Activated T-cell treated with anti-CD3 and anti-CD28 coated beads for 1 hour (primary cell): Measurements from ENCODE around the gene SLC1A2.

ENCODE experiments used
- DNase-seq: peaks from one replicate; pipeline ENCODE4 v3.0.0-alpha.2; 2020; ENCODE audit warnings: low read depth

SLC1A2 gene

DNA sequence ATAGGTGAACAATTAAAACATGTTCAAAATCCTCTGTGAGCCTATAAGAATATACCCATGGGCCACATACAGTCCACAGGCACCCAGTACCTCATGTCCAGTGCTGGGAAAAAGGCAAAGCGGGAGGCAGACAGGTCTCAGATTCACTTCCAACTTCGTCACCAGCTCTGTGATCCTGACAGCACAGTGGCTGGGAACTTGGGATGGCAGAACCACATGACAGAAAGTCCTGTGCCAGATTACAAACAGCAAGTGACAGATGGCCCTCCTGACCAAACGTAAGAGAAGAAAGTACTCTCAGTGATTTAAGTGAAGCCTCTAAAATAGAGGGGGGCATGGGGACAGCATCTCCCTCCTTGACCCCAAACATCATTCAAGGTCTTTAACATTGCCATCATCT, 5.8 kb downstream of the SLC1A2 start:
- no peak for DNase-seq

DNA sequence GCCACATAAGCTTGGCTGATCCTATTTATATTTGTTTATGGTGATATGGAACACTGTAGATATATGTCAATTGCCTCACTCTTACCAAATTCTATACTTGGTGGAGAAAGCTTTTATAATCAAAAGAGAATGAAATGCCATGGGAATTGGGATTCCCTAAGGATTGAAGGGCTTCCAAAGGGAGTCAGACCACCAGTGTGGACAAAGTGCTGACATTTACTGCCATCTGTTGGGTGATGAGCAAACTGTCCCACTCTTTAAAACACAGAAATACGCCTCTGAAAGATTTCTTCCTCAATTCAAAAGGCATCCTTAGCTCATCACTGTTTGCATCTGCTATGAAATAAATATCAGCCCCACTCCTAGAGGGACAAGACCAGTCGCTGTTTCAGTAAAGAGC, 7.1 kb downstream of the SLC1A2 start:
- DNase-seq = no peak

DNA sequence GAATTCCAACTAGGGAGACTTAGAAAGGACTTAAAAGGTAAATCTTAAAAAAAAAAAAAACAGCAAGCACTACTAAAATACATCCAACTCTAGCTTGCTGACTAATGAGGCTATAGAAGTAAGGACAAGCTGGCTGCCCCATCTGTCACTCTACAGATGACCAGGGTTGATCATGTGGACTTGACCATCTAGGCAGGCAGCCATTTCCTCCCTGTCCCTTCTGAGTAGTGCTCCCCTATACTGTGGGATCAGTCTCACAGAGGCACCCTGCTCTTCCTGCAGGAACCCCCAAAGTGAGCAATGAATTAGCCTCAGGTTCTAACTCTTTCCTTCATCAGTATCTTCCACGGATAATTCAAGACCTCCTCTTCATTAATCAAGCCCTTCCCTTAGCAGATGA, 12.3 kb downstream of the SLC1A2 start:
- no peak for DNase-seq

DNA sequence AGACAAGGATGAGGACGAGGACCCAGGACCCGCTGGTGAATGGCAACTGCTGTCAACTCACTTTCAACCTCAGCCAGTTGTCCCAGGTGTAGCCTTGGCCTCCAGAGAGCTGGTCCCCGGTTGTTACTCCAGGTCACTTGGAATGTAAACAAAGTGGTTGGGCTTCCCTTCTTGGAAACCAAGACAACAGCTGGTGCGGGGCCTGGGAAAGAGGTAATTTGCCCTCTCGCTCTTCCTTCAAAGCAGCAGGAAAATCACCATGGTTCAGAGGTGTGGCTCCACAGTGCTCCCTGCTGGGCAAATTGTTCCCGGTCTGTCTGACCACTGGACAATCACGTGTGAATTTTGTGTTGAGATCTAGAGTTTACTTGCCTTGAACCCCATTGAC, 15.0 kb downstream of the SLC1A2 start:
- no peak for DNase-seq

DNA sequence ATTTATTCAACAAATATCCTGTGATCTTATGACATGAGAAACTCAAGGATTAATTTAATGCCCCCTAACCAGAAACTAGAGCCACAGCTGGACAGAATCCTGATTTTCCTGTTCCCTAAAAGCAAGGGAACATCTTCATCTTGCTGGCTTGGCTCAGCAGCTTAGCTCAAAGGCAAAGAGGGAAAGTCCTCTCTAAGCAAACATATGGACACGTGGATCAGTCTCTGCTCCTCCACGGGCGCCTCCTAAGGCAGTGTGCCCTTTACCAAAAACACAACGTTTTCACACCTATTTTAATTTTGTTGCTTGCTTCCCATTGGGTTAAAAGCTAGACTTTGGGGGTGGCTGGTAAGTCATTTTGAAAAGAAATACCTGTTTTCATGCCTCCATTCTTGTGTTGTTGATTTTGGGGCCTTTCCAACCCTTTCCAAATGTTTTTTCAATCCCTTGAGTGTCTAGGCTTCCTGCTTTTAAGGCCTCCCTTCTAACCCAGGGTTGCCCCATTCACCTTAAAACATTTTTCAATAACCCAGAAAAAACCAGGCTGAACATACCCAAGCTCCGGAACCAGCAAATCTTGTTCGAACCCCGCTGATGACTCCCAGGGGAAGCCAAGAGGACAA, 15.5 kb downstream of the SLC1A2 start:
- no peak for DNase-seq

DNA sequence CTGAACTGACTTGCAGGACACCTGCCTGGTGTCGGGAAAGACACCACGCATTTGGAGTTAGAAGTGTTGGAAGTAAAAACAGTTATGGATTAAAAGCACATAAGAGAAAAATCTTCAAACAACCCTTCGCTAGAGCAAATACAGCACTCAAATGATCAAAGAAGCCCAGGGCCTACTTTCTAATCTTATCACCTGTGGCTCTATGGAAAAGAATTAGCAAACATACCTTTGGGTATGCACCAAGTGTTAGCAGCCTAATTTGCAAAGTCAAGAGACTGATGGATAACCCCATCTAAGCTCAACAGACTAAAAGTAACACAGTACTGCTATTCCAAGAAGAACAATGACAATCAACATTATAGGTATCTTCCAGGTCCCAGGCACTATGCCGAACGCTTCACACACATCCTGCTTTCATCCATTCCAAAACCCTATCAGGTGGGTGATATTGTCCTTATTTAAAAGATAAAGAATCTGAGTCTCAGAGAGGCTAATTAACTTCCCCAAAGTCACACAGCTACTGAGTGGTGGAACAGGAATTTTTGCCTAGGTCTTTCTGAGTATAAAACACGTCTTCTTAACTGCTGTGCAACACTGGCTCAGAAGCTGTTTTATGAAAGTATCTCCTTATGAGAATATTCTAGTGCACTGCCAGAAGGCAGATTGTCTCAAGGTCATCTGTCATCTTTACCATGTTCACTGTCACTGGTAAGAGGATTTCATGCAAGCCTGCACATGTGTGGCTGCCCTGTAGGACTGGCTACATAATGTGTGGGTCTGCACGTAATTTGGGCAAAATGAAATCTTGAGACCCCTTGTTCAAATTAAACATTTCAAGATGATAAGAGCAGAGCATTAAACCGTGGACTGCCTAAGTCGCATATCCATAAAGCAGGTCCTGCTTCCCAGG, 16.4 kb downstream of the SLC1A2 start:
- no peak for DNase-seq

DNA sequence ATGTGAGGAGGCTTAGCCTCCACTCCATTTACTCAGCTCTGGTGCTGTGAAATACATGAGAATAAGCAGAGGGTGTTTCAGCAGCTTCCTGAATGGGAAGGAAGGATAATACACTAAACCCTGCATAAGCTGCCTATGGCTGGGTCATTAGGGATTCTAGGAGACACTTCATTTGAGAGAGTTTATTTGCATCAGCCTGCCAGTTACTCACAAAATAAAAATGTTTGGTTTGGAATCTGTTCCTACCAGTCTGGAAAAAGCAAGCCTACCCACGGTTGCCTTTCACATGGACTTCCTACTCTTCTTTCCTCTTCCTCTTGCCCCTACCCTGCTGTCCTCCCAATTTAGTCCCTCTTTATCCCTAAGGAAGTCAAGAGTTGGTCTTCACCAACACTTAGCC, 20.5 kb downstream of the SLC1A2 start:
- DNase-seq = no peak

DNA sequence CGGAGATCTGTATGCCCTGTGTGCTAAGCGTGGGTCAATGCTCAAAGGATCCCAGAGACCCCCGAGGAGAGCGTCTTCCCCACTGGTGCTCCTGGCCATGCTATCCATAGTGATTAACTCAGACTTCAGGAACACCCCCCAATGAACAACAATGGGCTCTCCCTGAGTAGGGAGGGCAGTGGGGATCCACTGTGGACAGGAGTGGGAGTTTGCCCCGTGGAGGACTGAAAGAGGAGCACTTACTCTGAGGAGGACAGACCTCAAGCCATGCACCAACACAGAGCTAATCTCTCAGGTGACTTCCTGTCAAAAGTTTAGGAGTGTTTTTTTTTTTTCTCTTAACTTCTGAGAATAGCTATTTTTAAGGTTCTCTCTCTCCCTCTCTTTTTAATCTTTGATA, 24.4 kb downstream of the SLC1A2 start:
- no peak for DNase-seq

DNA sequence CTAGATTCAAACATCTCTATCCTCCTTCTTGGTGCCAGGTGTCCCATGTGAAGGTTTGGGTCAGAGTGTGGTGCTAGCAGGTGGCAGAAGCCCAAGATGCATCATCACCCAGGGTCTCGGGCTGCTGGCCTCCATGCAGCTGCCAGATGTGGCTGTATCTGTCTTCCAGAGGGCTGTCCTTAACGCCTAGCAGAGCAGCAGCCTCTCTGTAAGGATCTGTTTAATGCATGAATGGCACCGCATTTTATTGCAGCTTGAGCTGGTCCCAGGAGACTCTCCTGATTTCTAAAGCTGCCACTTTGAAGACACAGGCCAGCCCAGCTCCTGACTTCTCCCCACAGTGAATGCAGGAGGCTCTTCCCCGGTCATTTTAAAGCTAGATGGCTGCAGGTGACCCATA, 26.3 kb downstream of the SLC1A2 start:
- DNase-seq = no peak

DNA sequence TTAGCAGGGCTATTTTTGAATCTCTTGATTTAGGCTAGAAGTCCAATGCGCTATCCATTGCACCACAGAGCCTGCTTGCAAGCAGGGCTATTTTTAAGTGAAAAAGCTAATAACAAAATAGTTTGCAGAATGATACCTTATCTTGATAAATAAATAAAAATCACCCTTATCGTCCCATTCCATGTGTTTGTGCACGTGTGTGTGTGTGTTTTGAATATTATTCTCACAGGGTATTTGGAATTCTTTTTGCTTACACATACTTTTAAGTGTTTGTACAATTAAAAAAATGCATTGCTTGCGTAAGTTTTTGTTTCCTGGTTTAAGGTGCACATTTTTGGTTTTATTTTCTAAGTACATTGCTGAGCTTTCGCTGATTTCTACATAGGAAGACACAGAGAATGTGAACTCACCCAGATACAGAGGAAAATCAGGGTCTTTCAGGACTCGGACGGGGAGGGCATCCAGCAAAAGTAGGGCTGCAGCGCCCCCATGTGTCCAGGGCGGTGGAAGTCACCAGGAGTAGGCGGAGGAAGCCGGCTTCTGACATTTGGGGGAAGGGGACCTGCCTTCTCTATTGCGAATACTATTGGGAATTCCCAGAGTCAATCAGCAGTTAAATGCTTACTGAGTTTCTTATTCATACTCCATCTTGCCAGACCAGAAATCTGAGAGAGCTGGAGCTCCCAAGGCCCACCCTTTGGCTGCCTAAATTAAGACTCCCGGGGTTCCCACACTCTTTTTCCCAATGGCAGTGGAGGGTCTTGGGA, 27.3 kb downstream of the SLC1A2 start:
- DNase-seq = peak; percentile 92

DNA sequence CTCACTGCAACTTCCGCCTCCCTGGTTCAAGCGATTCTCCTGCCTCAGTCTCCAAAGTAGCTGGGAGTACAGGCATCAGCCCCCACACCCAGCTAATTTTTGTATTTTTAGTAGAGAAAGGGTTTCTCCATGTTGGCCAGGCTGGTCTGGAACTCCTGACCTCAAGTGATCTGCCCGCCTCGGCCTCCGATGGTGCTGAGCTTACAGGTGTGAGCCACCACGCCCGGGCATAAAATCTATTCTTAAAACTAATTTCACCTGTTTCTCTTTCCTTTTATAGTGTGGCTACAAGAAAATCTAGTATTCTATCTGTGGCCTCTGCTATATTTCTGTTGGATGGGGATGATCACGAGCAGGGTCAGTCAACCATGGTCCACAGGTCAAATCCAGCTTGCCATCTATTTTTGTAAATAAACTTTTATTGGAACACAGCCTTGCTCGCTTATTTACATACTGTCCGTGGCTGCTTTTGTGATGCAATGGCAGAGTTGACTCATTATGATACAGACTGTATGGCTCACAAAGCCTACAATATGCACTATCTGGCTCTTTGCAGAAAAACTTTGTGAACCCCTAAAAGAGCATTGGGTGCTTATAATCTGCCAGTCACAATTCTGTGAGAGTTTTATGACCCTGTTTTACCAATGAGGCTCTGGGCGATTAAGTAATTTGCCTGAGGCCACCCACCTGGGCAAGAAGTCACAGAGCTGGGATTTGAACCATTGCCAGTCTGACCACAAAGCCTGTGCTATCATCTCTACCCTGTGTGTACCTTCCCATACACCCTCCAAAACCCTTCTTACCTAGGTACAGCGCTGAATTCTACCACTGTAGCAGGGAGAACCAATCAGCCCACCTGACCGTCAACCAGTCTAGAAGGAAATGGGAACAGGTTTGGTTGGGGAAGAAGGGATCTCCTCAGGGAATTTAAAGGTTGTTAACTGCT, 28.3 kb downstream of the SLC1A2 start:
- DNase-seq = no peak

DNA sequence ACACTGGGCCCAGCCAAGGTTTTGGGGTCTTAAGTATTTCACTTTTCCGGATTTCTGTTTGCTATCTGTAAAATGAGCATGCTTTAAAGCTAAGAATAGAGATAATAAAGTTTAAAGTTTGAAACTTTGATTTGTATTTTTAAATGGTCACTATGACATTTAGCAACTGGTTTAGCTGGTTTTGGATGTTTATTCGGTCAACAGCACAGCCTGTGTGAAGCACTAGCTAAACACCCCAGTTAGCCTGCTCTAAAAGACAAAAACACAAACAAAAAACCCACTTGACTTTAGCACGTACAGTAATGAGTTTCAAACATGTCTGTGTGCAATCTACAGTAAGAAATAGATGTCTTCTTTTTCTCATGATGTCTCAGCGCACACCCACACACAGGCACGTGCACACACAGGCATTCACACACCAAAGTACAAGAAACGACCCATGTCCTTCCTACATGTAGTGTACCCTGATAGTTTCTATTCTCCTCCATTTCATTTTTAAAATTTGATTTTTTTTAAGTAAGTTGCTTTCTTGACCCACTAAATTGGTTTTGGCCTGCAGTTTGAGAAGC, 29.4 kb downstream of the SLC1A2 start:
- no peak for DNase-seq

DNA sequence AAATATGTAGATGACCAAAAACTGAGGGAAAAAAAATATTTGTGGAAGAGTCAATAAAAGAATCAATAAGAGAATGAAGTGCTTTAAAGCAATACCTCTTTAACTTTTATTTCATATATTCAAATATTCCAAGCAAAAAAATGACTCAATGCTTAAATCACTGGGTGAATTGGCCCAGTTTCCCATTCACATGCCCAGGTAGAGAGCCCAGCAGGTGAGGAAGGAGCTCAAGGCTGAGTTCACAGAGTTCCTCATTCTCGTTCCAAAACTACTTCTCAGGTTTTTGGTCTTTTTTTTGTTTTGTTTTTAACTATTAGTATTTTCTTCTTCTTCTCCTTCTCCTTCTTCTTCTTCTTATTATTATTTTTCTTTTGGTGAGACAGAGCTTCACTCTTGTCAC, 30.2 kb downstream of the SLC1A2 start:
- no peak for DNase-seq

DNA sequence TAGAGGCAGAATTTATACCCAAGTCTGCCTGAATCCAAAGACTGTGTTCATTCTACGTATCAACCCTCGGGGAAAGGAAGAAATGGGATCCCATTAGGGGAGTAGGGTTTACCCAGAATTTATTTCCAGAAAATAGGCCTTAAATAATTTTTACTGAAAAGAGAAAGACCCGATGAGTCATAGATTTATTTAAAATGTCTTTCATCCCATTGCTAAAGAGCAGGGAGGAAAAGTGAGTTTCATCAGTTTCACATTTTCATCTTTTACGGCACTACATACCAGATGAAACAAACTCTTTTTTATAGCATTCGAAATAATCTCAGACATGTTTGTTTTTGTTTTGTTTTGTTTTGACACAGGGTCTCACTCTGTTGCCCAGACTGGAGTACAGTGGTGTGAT, 31.3 kb downstream of the SLC1A2 start:
- DNase-seq = no peak

DNA sequence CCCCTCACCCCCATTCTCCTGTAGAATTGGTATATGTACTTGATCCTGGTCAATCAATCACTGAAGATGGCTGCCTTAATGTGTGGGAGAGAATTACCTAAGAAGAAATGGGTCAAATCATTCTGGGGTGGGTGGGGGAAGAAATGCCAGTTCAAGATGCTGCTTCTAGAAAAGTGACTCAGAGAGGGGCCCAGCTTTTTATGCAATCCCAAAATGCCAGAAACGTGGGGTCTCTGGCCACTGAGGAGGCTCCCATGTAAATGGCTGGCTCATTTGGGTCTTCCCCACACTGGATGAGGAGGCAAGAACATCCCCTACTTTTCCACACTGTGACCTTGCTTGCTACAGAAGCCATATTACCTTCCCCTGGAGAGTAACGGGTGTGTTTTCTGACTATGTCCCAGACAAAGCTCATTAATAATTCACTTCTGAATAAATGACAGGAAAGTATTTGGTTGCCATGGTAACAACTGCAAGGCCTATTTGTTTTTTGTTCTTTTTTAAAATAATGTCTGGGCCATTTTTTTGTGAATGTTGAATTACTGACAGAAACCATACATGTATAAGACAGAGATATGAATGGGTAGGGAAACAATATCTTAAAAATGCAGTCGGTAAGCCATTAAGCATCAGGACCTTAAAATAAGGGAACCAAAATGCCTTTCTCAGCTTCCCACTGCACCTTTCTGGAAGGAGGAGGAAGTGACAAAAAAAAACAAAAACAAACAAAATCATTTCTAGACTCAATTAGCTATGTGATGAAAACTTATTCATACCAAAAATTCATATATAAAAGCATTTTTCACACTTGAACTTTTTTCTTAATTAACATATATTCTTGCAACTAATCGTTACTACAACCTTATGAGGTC, 32.0 kb downstream of the SLC1A2 start:
- DNase-seq = no peak

DNA sequence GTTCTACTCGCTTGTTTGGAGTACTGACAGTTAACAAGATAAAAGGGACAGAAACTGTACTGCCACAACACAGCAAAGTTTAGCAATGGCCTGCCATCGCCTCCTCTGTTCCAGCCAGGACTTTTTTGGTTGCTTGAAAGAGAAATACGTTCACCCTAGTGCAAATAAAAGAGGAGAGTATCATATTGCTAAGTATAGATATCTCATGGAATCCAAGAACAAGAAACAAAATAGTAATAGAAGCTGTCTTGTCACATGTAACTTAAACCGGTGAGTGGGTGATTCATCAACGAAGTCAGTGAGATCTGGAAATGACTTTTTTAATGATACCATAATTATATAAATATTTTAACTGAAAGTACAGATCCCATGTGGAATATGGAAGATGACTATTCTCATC, 35.4 kb downstream of the SLC1A2 start:
- no peak for DNase-seq

DNA sequence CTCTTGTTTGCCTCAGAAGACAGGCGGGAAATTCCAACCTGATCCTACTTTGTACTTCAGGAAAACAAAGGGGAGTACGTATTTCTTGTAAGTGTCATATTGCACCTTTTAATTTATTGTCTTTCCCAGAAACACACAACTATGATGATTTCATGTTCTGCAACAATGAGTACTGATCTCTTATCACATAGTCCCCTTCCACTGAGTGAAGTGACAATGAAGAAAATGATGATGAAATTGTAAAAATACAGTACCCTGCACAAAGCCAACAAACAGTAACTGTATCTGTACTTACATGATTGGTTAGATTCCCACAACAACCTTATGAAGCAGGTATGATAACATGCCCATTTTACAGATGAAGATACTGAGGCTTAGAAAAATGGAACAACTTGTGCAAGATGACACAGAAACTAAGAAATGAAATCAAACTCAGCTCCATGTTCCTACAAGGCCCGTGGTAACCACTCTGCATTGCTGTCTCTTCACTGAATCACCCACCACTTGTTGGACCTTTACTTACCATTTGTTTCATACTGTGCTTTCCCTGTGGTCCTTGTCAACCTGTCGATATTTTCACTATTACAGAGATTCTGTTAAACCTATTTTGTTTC, 37.5 kb downstream of the SLC1A2 start:
- DNase-seq = no peak

DNA sequence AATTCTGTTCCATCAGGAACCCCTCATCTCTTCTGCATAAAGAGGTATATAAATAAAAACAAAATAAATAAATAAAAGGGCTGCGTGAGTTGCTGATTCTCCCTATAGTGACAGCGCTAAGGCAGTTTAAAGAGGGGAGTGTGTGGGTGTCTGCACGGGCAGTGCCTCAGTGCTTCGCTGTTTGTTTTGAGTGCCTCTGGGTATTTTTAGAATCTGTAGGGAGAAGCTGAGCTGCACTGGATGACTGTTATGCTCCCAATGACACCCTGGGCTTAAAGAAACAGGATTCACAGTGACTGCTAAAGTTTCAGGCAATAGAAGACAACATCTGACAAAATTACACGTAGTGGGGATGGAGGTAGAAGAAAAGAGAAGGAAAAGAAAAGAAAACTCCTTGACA, 38.8 kb downstream of the SLC1A2 start:
- DNase-seq = no peak

DNA sequence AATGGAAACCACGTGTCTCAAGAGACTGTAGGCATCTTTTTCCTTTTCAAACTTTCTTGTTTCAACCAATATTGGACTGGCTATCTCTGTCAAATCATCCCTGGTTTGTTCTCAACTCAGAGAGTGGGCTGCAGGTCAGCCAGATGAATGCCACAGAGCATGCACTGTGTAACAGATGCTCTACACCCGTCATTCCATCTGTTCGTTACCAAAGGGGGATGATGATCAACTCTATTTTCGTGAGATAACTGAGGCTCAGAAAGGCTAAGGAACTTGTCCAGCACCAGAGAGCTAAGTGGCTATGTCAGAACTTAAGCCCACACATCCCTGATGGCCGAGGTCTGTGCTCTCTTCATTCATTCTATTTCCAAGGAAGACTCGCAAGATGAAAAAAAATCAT, 42.1 kb downstream of the SLC1A2 start:
- DNase-seq = no peak

DNA sequence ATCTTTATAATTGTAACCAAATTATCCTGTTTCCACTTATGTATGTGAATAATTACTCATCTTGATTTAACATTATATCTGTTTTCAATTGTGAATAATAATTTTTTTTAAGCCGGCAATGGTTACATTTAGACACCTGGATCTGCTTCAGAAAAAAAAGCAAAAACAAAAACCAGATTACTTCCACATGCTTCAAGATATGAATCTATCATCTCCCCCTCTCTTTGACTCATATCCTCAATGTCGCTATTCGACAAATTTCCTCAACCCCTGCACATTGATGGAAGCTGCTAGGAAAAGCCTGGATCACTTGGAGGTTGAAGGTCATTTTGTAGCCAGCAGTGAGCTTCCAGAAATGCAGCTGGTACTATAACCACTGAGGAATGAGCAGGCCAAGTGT, 42.7 kb downstream of the SLC1A2 start:
- DNase-seq = no peak
